Lower leg skin (tissue), 3 donors: Measurements from ENCODE around the gene AOPEP.

Experiments used
- POLR2A ChIP-seq, 2 donors: fragments of 450-650 bp; IDR thresholded peaks; one replicate each; pipeline ENCODE4 v1.6.1; 2016 to 2017; ENCODE audit warnings: antibody characterized with exemption in 2 of 2, mild to moderate bottlenecking in 1 of 2, moderate library complexity in 1 of 2
- TF ChIP-seq, protein P1 (sequence below), 3 donors: fragments of 450-650 bp; IDR thresholded peaks; one replicate each; pipeline ENCODE4 v1.5.1; 2016; ENCODE audit warnings: antibody characterized with exemption in 3 of 3, mild to moderate bottlenecking in 3 of 3, moderate library complexity in 2 of 3

DNA sequence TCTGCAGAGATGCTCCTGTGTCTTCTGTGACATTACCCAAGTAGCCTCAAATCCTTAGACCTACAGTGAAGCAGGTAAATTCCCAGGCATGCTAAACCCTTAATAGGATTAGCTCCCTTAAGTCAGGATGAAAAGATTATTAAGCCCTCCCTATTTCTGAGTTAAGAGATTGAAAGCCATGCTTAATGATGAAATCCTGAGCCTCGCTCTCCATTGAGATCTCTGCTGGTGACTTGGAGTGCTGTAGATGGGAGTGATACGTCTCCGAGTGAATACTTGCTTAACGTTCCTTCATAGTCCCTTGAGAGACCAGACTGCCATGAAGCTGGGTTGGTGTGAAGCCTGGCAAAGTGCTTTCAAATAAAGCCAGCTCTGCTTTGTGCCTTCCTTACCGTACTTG is 34.2 kb downstream of the AOPEP start:
- TF ChIP-seq POLR2A (IDR thresholded peaks at IDR 0.05): no peak
- TF ChIP-seq, protein P1, sequence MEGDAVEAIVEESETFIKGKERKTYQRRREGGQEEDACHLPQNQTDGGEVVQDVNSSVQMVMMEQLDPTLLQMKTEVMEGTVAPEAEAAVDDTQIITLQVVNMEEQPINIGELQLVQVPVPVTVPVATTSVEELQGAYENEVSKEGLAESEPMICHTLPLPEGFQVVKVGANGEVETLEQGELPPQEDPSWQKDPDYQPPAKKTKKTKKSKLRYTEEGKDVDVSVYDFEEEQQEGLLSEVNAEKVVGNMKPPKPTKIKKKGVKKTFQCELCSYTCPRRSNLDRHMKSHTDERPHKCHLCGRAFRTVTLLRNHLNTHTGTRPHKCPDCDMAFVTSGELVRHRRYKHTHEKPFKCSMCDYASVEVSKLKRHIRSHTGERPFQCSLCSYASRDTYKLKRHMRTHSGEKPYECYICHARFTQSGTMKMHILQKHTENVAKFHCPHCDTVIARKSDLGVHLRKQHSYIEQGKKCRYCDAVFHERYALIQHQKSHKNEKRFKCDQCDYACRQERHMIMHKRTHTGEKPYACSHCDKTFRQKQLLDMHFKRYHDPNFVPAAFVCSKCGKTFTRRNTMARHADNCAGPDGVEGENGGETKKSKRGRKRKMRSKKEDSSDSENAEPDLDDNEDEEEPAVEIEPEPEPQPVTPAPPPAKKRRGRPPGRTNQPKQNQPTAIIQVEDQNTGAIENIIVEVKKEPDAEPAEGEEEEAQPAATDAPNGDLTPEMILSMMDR (IDR thresholded peaks at IDR 0.05): no peak
